Neural progenitor cell (in vitro differentiated cells): Measurements from ENCODE around the gene FKBP5.

Source experiments
- EZH2 ChIP-seq: fragments of 200-600 bp; sonication (generic); IDR thresholded peaks from 2 replicates; pipeline ENCODE4 v1.6.1; 2017; ENCODE audit warnings: antibody characterized with exemption, mild to moderate bottlenecking, moderate library complexity
- EZH2phosphoT487 ChIP-seq: fragments of 200-600 bp; sonication (generic); IDR thresholded peaks from 2 replicates; pipeline ENCODE4 v1.6.1; 2017; ENCODE audit warnings: antibody characterized with exemption
- TF ChIP-seq, protein P1 (sequence below): fragments of 200-600 bp; sonication (generic); IDR thresholded peaks from 2 replicates; pipeline ENCODE4 v1.5.1; 2017; ENCODE audit warnings: antibody characterized with exemption, mild to moderate bottlenecking

DNA sequence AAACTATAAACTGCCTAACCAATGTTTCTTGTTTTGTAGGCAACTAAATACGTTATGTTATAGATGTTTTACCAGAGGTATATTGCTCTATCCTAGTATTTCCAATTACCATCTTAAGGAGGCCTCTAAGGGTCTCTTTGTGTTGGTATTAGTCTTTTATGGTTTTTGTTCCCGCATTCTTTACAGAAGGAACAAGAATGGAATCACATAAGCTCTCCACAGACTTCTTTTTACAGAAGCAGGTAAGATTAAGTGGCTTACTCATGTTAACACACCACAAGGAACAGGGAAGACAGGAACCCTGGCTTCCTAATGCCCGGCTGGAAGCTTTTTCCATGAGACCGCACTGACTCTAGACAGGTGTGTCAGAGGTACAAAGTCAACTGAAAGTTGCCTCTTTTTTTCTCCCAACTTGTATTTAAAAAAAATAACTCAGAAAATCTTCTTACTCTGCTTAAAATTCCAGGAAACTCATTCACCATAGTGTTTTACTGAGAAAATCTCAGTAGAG, 55.1 kb downstream of the FKBP5 start:
- TF ChIP-seq, protein P1, sequence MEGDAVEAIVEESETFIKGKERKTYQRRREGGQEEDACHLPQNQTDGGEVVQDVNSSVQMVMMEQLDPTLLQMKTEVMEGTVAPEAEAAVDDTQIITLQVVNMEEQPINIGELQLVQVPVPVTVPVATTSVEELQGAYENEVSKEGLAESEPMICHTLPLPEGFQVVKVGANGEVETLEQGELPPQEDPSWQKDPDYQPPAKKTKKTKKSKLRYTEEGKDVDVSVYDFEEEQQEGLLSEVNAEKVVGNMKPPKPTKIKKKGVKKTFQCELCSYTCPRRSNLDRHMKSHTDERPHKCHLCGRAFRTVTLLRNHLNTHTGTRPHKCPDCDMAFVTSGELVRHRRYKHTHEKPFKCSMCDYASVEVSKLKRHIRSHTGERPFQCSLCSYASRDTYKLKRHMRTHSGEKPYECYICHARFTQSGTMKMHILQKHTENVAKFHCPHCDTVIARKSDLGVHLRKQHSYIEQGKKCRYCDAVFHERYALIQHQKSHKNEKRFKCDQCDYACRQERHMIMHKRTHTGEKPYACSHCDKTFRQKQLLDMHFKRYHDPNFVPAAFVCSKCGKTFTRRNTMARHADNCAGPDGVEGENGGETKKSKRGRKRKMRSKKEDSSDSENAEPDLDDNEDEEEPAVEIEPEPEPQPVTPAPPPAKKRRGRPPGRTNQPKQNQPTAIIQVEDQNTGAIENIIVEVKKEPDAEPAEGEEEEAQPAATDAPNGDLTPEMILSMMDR = no peak
- TF ChIP-seq EZH2 (no peak), EZH2phosphoT487 (peak; percentile 82)
